Endometrium (tissue), 2 donors: ENCODE data around the gene PTPRD.
"Not testable (repeated sequence)": the region's sequence is repeated elsewhere in the genome, so short reads cannot be mapped to it uniquely, and the experiment has no call there.

Experiments used
- FAIRE-seq: peaks from 2 replicates; lab custom pipeline; 2012; peaks lifted over from hg19 to GRCh38; lab: Jason Lieb, UNC
- donor health status: control.
- donor health status: control.

Gene PTPRD

DNA sequence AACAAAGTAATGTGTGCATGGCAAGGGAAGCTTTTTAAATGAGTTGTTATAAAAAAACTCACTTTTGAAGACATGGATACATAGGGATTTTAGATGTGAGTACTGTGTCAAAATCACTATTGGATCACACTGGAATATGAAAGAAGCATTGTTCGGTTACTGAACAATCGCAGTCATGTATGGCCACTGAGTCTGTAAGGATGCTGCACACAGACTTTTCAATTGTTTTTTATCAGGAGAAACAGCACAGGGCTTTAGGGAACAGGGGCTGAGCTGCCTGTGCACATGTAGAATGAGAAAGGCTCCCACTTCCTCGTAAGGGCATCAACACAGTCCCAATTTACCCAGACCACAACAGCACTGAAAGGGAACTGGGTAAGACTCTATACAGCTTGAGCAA, 1479.3 kb downstream of the PTPRD start:
- FAIRE-seq: no peak

DNA sequence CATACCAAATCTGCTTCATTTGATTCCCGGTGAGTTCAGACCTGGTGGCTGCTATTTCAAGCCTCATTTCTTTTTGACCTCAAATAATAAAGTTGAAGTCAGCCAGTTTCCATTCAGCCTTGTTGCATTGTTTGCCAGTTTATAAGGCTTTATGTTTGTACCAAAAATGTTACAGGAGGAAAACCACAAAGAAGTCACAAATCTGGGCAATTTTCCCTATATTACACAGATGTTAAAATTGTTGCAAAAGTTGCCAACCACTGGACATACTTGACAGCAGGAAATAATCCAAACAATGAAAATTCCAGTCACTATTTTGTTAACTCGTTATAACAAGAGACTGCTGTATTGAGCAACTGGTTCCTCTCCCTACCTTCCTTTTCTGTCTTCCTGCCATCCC, 1488.2 kb downstream of the PTPRD start:
- FAIRE-seq: no peak

DNA sequence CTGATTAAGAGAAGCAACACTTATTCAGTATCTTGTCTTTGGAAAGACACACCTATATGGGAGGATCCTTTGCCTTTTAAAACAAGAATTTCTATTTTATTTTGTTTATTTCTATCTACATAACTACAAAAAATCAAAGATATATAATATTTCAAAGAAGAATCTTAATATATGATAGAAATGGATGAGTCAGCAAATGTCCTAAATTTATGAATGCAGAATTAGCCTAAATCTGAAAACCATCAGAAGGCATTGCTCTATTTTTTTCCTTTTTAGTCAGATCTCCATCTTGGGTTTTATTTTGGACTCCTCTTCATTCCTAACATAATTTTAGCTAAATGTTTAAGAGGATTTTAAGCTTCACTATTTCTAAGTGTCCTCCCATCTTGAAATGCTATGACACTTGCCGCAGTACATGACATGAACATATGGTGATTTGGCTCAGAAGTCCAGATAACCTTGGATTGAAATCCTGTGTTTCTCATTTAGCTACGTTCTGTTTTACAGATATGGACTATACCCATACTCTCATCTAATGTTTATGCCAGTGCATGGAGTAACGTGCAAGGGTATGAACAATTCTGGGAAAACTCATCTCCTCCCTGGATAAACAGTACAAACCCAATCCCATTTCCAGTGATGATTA, 1490.4 kb downstream of the PTPRD start:
- no peak for FAIRE-seq

DNA sequence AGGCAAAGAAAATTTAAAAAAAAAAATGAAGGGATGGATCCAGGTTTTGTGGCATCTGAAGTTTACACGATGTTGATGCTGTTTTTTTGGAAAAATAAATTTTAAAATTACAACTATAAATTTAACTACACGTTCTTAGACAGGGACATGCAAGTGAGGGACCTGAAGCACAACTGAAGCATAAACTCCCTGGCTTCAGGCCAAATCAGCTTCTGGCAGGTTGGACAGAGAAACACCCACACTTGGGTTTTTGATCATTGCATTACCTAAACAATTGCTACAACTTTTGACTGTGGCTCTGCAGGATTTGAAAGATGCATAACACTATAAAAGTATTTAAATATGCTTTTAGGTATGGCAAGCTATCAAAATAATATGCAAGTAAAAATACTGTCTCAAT, 1494.9 kb downstream of the PTPRD start:
- no peak for FAIRE-seq

DNA sequence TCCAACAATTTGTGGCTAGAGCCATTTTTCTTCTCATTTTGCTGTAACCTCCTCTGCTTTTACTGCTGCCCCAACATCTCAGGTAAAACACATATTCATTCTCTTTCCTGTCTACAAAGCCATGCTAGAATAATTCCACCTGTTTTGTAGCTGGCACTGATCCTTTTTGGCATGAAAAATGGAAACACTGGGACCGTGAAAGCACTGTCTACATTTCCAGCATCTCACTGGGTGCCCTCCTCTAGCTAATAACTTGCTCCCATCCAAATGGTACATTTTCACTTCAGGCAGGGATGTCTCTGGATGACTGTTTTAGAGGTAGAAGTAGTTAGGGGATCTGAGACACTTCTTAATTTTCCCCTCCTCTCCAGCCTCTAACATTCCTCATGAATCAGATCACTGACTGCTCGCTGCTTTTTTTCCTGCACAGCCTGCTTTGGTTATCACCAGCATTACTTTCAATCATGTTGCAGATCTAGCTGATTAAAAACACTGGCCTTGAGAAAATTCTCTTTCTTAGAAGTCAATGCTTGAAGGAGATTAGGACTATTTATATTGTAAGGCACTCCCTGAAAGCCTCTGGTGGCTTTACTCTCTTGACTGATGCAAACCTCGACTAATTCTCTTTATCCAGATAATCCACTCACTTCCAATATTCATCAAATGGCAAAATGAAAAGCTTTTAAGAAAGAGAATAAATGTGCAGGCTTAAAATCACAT, 1500.6 kb downstream of the PTPRD start:
- FAIRE-seq: no peak

DNA sequence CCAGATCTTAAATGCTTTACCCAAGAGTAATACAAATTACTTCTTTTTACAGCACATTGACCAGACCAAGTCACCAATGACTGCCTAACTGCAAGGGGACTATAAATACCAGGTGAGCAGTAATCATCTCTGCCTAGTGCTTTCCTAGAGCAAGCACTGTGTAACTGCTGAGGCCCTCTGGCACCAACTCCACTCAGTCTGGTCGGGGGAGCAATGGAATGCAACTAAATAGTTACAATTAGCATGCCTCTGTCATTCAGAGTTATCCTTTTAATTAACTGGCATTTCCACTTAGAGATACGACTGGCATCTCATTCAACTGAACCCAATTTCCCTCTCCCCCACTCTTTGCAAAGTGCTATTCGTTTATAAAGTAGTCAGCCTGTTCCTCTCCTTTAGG, 1504.2 kb downstream of the PTPRD start:
- FAIRE-seq: no peak

DNA sequence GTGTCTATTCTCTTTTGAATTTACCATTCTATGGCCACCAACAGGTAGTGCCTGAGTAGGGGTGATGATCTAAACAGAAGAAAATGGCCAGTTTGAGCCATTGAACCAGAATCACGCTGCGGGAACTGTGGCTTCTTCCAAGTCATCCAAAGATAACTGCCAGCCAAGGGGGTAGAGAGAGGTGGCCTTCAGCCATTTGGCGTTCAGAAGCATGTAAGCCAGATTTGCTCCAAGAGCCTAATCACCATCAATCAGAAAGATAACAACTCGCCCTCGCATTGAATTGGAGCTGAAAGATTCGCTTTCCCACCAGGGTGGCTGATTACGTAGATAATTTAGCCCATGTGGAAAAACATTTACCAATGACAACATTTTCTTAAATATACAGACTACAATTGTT, 1510.5 kb downstream of the PTPRD start:
- no peak for FAIRE-seq

DNA sequence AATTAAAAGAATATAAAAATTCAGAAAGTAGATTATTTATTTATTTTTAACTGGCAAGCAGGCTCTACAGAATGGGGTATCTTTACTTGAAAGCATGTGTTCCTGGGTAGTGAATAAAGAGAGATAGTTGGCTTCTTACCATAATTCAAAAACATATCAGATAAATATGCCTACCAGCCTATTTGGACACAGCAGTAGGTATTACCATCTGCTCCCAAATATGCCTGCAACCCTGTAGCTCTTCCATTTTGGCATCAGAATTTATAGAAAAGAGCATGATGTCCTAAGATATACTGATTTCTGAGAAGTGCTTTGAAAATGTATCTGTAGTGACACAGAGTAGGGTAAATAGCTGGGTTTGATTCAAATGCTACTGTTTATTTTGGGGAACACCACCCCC, 1512.7 kb downstream of the PTPRD start:
- FAIRE-seq: no peak

DNA sequence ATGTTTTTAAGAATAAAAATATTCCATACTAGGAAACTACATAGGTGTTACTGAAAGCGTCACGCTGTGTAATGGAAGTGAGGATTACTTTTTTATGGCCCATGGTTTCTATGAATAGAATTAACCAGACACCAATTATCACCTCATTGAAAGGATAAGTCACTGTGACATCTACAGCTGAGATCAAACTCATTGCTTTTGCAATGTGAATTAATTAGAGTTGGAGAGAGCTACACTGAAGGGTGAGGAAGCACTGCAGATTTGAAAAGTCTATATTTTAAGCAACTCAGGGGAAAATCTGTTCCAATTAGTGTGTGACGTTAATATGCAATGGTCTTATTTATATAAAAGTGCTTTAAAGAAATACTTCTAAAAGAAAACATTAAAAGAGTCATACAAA, 1513.2 kb downstream of the PTPRD start:
- FAIRE-seq: no peak

DNA sequence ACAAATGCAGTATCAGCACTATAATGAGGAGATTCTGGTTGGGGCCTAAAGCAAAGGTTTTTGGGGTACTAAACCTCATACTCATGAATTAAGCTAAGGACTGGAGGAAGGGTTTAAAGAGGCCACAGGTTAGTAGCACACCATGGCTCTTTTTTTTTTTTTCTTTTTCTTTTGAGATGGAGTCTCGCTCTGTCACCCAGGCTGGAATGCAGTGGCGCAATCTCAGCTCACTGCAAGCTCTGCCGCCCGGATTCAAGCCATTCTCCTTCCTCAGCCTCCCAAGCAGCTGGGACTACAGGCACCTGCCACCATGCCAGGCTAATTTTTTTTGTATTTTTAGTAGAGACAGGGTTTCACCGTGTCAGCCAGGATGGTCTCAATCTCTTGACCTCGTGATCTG, 1515.5 kb downstream of the PTPRD start:
- FAIRE-seq: not testable (repeated sequence)

DNA sequence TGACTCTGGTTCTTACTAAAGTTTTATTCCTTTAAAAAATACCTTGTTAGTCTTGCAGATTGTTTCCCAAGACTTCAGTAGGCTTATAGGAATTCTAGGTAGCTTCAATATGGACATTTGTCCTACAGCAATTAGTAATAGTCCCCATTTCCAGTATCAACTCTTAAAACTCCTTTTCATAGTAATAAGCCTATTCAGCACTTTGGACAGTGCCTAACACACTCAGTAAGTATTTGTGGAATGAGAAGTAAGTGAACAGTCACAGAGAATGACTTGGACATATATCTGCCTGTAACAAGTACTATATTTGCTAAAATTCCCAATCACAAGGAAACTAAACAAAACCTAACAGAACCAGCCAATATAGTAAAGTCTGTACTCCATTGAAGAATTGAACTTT, 1521.4 kb downstream of the PTPRD start:
- FAIRE-seq: no peak

DNA sequence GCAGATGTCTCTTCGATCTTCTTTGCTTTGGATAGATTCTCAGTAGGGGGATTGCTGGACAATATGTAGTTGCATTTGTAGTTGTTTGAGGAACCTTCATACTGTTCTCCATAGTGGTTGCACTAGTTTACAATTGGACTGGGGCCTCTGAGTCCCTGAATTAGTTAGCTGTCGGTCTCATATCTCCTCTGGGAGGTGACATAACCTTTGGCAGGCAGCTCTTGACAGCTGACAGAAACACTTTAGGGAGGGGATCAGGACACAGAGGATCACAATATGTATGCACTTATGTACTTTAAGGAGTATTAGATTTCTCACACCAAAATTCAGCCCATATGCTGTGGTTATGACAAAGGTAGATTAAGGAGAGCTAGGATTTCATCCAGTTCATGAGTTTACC, 1533.3 kb downstream of the PTPRD start:
- no peak for FAIRE-seq

DNA sequence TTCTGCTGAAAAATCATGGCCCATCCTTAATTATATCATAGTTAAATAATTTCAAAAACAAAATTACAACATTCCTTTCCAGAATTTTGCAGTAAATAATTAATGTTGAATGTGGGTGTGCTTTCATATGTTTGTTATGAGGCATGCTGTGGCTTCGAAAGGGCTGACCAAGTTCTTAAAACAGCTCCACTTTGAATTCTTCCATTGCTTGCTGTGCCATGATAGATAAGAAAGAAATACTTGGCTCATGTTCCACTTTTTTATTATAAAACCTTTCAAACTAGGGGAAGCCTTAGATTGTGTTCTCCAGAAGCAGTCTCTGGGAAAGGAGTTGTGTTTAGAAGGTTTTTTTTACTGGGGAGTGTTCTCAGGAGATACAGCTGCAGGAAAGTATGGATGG, 1534.5 kb downstream of the PTPRD start:
- FAIRE-seq: no peak

DNA sequence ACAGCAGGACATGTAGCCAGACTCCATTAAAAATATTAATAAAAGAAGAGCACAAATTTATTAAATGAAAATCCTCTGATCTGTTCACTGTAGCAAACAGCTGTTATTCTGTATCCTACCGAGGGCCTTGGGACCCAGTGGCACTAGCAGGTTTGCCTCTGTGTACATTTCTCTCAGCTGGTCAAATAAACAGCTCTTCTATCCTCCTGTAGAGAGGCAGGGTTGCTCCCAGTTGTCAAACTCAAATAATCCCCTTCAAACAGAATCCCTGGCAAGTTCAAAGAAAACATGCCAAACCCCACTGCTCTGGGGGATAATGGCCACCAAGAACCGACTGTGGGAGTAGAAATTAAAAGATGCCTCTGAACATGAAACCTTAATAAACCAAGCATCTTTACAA, 1551.2 kb downstream of the PTPRD start:
- FAIRE-seq: no peak

DNA sequence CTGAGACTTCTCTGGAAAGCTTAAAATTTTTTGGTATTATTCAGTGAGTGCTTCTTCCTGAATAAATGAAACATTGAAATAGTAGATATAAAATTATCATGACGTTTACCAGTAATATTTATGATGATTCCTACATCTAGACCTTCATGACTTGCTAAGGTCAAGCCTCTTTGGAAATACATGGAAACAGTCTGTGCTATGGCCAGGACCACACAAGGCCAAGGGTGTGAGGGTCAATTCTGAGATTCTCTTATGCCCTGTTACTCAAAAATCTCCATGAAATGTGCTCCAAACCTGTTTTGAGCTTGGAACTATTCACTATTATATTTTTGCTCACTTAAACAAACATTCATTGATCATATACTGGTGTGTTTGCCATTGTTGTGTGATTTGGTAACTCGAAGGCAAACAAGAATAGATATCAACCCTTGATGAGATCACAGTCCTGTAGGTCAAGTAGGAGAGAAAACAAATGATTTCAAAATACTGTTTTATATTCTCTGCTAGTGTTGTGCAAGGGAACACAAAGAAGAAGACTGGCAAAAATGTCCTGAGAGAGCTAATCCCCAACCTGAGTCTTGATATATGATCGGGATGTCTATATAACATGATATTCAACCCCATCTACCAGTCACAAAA, 1558.3 kb downstream of the PTPRD start:
- FAIRE-seq: no peak

DNA sequence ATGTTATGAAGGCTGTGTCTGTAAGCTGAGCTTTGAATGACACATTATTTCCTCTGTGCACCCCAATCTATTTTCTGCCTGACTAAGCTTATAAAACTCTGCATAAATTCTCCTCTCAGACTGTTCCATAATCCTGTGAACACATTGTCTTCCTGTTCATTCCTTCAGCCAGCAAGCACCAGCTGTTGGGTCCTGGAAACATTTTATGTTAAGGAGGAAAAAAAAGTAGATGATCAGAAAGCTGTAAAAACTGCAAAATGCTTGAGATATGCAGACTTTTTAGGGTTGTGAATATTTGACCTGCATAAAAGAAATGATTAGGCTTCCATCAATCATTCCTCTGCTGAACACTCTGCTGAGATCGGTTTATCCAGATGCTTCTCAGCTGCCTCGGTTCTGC, 1567.2 kb downstream of the PTPRD start:
- no peak for FAIRE-seq

DNA sequence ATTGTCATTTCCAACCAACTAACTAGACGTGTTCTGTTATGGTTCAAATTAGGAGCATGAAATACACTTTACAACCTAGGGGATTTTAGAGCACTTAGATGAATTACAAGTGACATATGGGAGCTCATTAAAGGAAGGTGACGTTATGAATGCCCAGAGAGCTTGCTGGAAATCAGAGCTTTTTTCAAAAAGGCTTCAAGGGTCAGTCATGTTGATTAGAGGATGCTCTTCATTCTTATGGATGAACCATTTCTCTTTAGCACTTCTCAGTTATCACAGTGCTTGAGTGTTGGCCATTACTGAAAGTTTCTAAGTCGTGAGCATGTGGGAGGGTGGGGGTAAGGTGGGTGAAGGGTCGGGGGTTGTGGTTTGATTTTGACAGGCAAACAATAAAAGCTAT, 1567.7 kb downstream of the PTPRD start:
- FAIRE-seq: no peak

DNA sequence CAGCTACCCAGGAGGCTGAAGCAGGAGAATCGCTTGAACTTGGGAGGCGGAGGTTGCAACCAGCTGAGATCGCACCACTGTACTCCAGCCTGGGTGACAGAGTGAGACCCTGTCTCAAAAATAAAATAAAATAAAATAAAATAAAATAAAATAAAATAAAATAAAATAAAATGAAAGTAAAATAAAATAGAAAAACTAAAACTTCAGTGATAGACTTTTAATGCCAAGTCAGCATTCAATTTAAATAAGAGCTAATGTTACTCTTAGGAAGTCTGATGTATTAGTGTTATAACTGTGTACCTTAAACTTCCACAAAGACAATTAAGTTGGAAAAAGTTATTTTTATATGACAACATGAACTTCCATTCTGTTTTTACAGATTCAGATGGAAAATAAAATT, 1569.0 kb downstream of the PTPRD start:
- not testable (repeated sequence) for FAIRE-seq

DNA sequence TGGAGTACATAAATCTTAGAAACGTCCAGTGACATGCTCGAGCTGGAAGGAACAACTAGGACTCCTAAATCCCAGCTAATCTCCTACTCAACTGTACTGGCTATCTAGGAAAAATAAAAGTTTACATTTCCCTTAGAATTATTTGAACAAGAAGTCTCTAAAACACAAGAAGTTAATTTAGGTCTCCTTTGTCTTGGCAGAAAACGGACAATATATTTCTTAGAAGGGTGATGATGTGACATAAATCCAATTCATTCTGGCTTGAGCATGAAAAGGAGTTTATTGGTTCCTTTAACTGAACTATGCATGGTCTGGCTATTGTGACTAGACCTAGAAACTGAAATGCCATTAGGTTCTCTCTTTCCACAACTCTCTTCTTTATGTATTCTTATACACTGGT, 1571.0 kb downstream of the PTPRD start:
- FAIRE-seq: no peak

DNA sequence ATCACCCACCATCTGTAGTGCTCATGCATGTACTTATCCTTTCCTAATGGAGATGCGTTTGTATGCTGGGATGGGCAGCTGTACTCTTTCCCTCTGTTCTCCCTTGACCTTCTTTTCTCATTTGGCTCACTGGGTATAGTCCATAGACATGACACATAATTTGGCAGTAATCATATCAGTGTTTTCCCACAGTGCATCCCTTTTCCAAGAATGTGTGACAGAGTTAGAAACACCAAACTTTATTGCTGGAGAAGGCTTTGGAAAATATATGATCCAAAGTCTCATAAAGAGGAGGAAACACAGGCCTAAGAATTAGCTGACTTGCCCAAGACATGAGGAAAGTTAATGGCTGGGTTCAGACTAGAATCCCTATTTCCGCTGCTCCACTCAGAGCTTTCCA, 1579.8 kb downstream of the PTPRD start:
- FAIRE-seq: no peak

DNA sequence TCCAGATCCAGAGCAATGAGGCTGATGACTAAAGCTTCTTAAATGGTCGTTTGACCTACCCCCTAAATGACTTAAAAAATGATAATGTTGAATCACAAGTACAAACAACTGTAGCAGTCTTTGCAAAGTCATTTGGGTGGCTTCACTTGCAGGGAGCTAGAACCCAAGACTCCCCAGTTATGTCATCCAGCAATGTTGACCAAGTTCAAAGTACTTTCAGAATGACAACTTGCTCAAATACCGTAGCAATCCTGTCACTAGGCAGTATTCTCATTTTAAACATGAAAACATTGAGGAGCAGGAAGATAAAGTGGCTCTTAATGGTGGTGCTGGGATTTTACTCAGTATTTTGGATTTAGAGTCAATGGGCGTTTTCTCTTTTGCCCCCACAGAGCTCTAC, 1596.2 kb downstream of the PTPRD start:
- no peak for FAIRE-seq

DNA sequence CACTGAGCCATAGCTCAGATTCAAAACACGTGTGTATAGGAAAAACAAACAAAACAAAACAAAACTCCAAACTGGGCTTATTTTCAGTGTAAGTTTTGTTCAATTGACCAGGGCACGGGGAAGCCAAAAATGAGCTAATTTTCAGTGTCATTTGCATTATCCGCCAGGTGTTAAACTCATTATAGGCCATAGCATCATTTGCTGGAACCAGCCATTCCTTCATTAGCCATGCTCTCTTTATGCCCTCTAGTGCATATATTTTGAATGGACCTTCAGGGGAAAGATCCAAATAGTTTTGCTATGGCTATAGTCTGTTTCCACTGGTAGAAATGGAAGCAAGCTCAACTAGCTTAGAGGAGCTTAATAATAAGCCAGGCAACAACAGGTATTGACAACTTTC, 1608.0 kb downstream of the PTPRD start:
- FAIRE-seq: no peak

DNA sequence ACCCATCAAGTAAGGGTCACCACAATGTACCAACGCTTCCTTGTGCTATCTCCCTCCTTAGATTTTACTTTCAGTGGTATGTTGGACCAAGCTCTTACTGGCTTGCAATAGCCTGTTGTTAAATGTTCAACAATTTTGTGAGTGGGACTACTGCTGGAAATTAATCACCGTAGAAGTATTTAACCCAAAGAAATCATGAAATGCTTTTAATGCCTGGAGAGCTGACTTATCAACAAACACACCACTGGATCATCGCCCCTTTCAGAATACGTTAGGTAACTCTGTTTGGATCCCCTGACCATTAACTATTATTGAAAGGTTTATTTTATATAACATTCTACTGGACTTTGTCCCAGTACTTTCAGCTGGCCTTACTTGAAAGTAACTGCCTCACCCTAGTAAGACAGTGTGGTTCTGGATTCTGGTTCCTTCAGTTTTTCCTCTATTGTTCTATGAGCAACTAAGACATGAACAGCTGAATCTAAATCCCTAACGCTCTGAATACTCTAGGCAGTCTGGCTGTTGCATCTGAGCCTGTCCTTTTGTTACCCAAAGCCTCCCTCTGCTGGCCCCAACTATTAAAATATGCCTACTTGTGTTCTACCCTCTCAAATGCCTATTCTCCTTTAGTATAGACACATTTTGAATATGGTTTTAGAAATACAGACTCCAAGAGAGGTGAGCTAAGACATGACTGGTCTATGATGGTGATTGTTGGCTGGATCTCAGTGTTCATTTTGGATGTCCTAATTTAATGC, 1609.8 kb downstream of the PTPRD start:
- no peak for FAIRE-seq
